OCI-LY3 (cell line): Measurements from ENCODE around the gene EPHA3.

Experiments
- H2AFZ ChIP-seq: fragments of 200-600, 300-600 bp; shearing (Covaris generic); 2 replicates; pipeline ENCODE4 v1.6.0; 2014; ENCODE audit warnings: antibody characterized with exemption, low read depth, low read length
- H3K27ac ChIP-seq: fragments of 200-600, 300-600 bp; sonication (generic); 2 replicates; pipeline ENCODE4 v1.5.1; 2014; ENCODE audit warnings: mild to moderate bottlenecking, low read length, moderate library complexity, mixed read lengths
- H3K27me3 ChIP-seq: fragments of 200-600, 300-600 bp; sonication (generic); 2 replicates; pipeline ENCODE4 v1.6.1; 2014; ENCODE audit warnings: low read depth, low read length, mixed read lengths
- H3K36me3 ChIP-seq: fragments of 200-600, 300-600 bp; sonication (generic); replicated peaks from 2 replicates; pipeline ENCODE3; 2014; ENCODE audit warnings: low read depth, low read length, mixed read lengths
- H3K4me1 ChIP-seq: fragments of 300-600, 200-600 bp; sonication (generic); 2 replicates; pipeline ENCODE4 v1.6.1; 2014; ENCODE audit warnings: low read length, mixed read lengths
- H3K4me2 ChIP-seq: fragments of 200-600, 300-600 bp; sonication (generic); 2 replicates; pipeline ENCODE4 v1.6.1; 2014; ENCODE audit warnings: low read length, mixed read lengths
- H3K4me3 ChIP-seq: fragments of 300-600, 200-600 bp; sonication (generic); 2 replicates; pipeline ENCODE4 v1.5.1; 2014; ENCODE audit warnings: antibody characterized with exemption, mild to moderate bottlenecking, low read length, moderate library complexity
- H3K79me2 ChIP-seq: fragments of 300-600, 200-600 bp; shearing (Covaris generic); 2 replicates; pipeline ENCODE4 v1.6.1; 2014; ENCODE audit warnings: mild to moderate bottlenecking, low read length, mixed read lengths
- H3K9ac ChIP-seq: fragments of 300-600, 200-600 bp; shearing (Covaris generic); 2 replicates; pipeline ENCODE4 v1.6.0; 2014; ENCODE audit warnings: mild to moderate bottlenecking, low read length, moderate library complexity
- H3K9me3 ChIP-seq: fragments of 200-600, 300-600 bp; shearing (Covaris generic); 2 replicates; pipeline ENCODE4 v1.6.1; 2014; ENCODE audit warnings: low read length, mixed read lengths; ENCODE audit not compliant: insufficient read depth
- H4K20me1 ChIP-seq: fragments of 200-600, 300-600 bp; sonication (generic); 2 replicates; pipeline ENCODE4 v1.6.1; 2016; ENCODE audit warnings: low read length, mixed read lengths; ENCODE audit not compliant: insufficient read depth
- EZH2phosphoT487 ChIP-seq: fragments of 200-600 bp; shearing (Covaris generic); IDR thresholded peaks from 2 replicates; pipeline ENCODE4 v1.6.1; 2018; ENCODE audit warnings: antibody characterized with exemption, mixed run types, low read depth
- TF ChIP-seq, protein P1 (sequence below): fragments of 200-600, 300-600 bp; sonication (generic); IDR thresholded peaks from 2 replicates; pipeline ENCODE4 v1.5.1; 2014; ENCODE audit warnings: antibody characterized with exemption, low read length, low read depth

Gene EPHA3

GRCh38 chr3:89221924-89222323 is 114.5 kb downstream of the EPHA3 start:
- Histone ChIP-seq H3K4me1 (no peaks in the 10 kb centered on the region), H4K20me1 (no peaks in the 10 kb centered on the region), H3K4me2 (no peak overlapping the region), H3K9ac (no peak overlapping the region), H3K27me3 (no peaks in the 10 kb centered on the region), H3K79me2 (no peaks in the 10 kb centered on the region), H2AFZ (no peak overlapping the region), H3K36me3 (no peaks in the 10 kb centered on the region), H3K27ac (no peak overlapping the region), H3K4me3 (no peak overlapping the region), H3K9me3 (no peaks in the 10 kb centered on the region)
- TF ChIP-seq EZH2phosphoT487 = no peak
- TF ChIP-seq, protein P1, sequence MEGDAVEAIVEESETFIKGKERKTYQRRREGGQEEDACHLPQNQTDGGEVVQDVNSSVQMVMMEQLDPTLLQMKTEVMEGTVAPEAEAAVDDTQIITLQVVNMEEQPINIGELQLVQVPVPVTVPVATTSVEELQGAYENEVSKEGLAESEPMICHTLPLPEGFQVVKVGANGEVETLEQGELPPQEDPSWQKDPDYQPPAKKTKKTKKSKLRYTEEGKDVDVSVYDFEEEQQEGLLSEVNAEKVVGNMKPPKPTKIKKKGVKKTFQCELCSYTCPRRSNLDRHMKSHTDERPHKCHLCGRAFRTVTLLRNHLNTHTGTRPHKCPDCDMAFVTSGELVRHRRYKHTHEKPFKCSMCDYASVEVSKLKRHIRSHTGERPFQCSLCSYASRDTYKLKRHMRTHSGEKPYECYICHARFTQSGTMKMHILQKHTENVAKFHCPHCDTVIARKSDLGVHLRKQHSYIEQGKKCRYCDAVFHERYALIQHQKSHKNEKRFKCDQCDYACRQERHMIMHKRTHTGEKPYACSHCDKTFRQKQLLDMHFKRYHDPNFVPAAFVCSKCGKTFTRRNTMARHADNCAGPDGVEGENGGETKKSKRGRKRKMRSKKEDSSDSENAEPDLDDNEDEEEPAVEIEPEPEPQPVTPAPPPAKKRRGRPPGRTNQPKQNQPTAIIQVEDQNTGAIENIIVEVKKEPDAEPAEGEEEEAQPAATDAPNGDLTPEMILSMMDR = no peak

DNA sequence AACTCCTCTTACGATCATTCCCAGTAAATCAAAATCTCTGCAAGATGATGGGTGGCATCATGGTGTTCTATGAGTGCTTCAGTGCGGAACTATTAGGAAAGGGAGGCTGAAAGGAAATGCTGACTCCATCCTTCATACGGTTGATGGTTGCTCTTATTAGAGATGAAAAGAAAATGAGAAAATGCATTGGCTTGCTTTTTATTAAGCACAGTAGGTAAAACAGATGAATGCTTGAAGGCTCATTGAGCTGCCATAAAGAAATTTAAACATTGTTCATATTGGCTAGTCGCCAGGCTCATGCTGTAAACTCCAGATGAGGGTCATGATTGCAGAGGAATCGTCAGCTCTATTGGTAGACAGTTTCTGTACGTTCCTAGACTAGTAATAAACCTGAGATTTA is 115.8 kb downstream of the EPHA3 start:
- Histone ChIP-seq H3K36me3 (no peaks in the 10 kb centered on the region), H3K79me2 (no peaks in the 10 kb centered on the region), H3K4me2 (no peak overlapping the region), H3K4me1 (no peaks in the 10 kb centered on the region), H2AFZ (no peak overlapping the region), H3K4me3 (no peak overlapping the region), H3K27me3 (no peaks in the 10 kb centered on the region), H3K27ac (no peak overlapping the region), H3K9me3 (no peaks in the 10 kb centered on the region), H3K9ac (no peak overlapping the region), H4K20me1 (no peaks in the 10 kb centered on the region)
- TF ChIP-seq EZH2phosphoT487 = no peak
- TF ChIP-seq, protein P1 = no peak

GRCh38 chr3:89227218-89227617 is 119.8 kb downstream of the EPHA3 start:
- TF ChIP-seq EZH2phosphoT487 = no peak
- TF ChIP-seq, protein P1 = no peak
- Histone ChIP-seq H3K4me3 (no peak overlapping the region), H3K27ac (no peak overlapping the region), H3K36me3 (no peaks in the 10 kb centered on the region), H3K4me1 (peaks cover 6% of the 10 kb centered on the region), H3K9ac (no peak overlapping the region), H3K9me3 (no peaks in the 10 kb centered on the region), H2AFZ (no peak overlapping the region), H3K27me3 (no peaks in the 10 kb centered on the region), H3K79me2 (no peaks in the 10 kb centered on the region), H4K20me1 (no peaks in the 10 kb centered on the region), H3K4me2 (no peak overlapping the region)

- Histone ChIP-seq H3K4me1 (peaks cover 6% of the 10 kb centered on the region), H3K4me3 (no peak overlapping the region), H3K4me2 (no peak overlapping the region), H3K27ac (no peak overlapping the region), H3K79me2 (no peaks in the 10 kb centered on the region), H3K9ac (no peak overlapping the region), H2AFZ (no peak overlapping the region), H4K20me1 (no peaks in the 10 kb centered on the region), H3K9me3 (no peaks in the 10 kb centered on the region), H3K36me3 (no peaks in the 10 kb centered on the region), H3K27me3 (no peaks in the 10 kb centered on the region)
- TF ChIP-seq, protein P1 = no peak
- TF ChIP-seq EZH2phosphoT487 = no peak
Observed at GRCh38 chr3:89227634-89228033, 120.2 kb downstream of the EPHA3 start.
